HepG2 (cell line): Measurements from ENCODE around the gene FASTK. TPM values are rescaled to one million over a fixed set of nuclear protein-coding genes. Genes with fewer than 3 reads are reported as not detected.

Experiments used
- ATAC-seq: fragments of 200-7000 bp; cut with Tn5 transposase; 3 replicates; pipeline ENCODE4 v1.9.1; 2020; ENCODE audit warnings: mild to moderate bottlenecking, moderate library complexity
- BruUV-seq: library from RNA; stranded (reverse); fragments of 400-500 nt; replicated peaks from 2 replicates; lab custom pipeline; 2021; lab: Mats Ljungman, UMichigan
- CTCF ChIA-PET: fragments of 300-600 bp; formaldehyde crosslinking; extraction: SDS; loops from one replicate; lab custom pipeline; 2021; ENCODE audit warnings: low total read pairs, inconsistent platforms, low intra/inter-chr PET ratio; lab: Yijun Ruan, JAX
- POLR2A ChIA-PET: fragments of 350-600 bp; sonication (Branson Sonifier 250); formaldehyde crosslinking; loops from one replicate; lab custom pipeline; 2020; ENCODE audit warnings: antibody characterized with exemption, inconsistent platforms; lab: Yijun Ruan, JAX
- DNase-seq: peaks from one replicate; pipeline ENCODE4 v3.0.0-alpha.2; 2015; ENCODE audit warnings: low spot score
- FAIRE-seq: peaks from 3 replicates; lab custom pipeline; 2011; peaks lifted over from hg19 to GRCh38; lab: Jason Lieb, UNC
- H2AFZ ChIP-seq: one replicate; pipeline ENCODE4 v1.6.1; 2011; ENCODE audit warnings: low read length, inconsistent platforms
- H3K27ac ChIP-seq: fragments of 300-600 bp; 3 replicates; pipeline ENCODE4 v1.8.0; 2011; ENCODE audit warnings: mixed run types, mild to moderate bottlenecking, mixed read lengths, low read length, inconsistent platforms; ENCODE audit not compliant: insufficient read depth; ENCODE audit errors: extremely low read length
- H3K27me3 ChIP-seq, 2 experiments: fragments of 200-600 bp in 1 of 2; 2 replicates in 1 of 2; 3 replicates in 1 of 2; pipeline versions ENCODE4 v1.6.0 to v1.8.0; 2011; ENCODE audit warnings: low read length in 2 of 2, mild to moderate bottlenecking in 2 of 2, moderate library complexity in 2 of 2, inconsistent platforms in 1 of 2; ENCODE audit not compliant: insufficient read depth in 2 of 2, control insufficient read depth in 1 of 2
- H3K36me3 ChIP-seq, 2 experiments: fragments of 200-600 bp in 1 of 2; replicated peaks in 1 of 2; 2 replicates in 1 of 2; 3 replicates in 1 of 2; pipeline versions ENCODE4 v1.5.1 to v1.8.0; 2011; ENCODE audit warnings: low read length in 2 of 2, inconsistent platforms in 1 of 2; ENCODE audit not compliant: insufficient read depth in 2 of 2, control insufficient read depth in 1 of 2
- H3K4me1 ChIP-seq: 2 replicates; pipeline ENCODE4 v1.5.1; 2012; ENCODE audit warnings: low read length, inconsistent platforms; ENCODE audit not compliant: insufficient read depth
- H3K4me2 ChIP-seq: 2 replicates; pipeline ENCODE4 v1.6.0; 2011; ENCODE audit warnings: low read depth, low read length, inconsistent platforms
- H3K4me3 ChIP-seq, 3 experiments: fragments of 200-600 bp in 1 of 3; sonication (generic), shearing (Covaris generic) in 1 of 3; replicated peaks in 1 of 3; 2 replicates each; pipeline ENCODE4 v1.5.1; 2011 to 2016; ENCODE audit warnings: low read length in 3 of 3, inconsistent platforms in 2 of 3, low read depth in 2 of 3, mild to moderate bottlenecking in 2 of 3, control low read depth in 1 of 3, mixed read lengths in 1 of 3; ENCODE audit not compliant: insufficient read depth in 1 of 3
- H3K79me2 ChIP-seq: one replicate; pipeline ENCODE4 v1.6.1; 2011; ENCODE audit warnings: low read length, inconsistent platforms; ENCODE audit not compliant: insufficient read depth
- H3K9ac ChIP-seq: 2 replicates; pipeline ENCODE4 v1.6.0; 2011; ENCODE audit warnings: mild to moderate bottlenecking, low read depth, low read length, inconsistent platforms; ENCODE audit not compliant: insufficient read depth
- H3K9me3 ChIP-seq: 2 replicates; pipeline ENCODE4 v1.5.1; 2012; ENCODE audit warnings: mild to moderate bottlenecking, low read length
- H4K20me1 ChIP-seq: 2 replicates; pipeline ENCODE4 v1.6.0; 2011; ENCODE audit warnings: inconsistent platforms, mild to moderate bottlenecking, low read length, moderate library complexity; ENCODE audit not compliant: insufficient read depth
- AGO2 ChIP-seq: fragments of 200-400 bp; formaldehyde crosslinking; optimal IDR thresholded peaks from 2 replicates; pipeline ENCODE3; 2017; ENCODE audit warnings: mild to moderate bottlenecking, low read depth, low read length, moderate library complexity
- ATF7 ChIP-seq, 2 experiments: fragments of 450-650 bp in 1 of 2; sonication (generic) in 1 of 2; formaldehyde crosslinking in 1 of 2; IDR thresholded peaks; 2 replicates each; pipeline versions ENCODE4 v1.4.0 to v1.6.1; 2016 to 2020; ENCODE audit warnings: antibody characterized with exemption in 1 of 2, mild to moderate bottlenecking in 1 of 2, missing genetic modification reagents in 1 of 2
- CEBPB ChIP-seq: IDR thresholded peaks from 2 replicates; pipeline ENCODE4 v1.6.1; 2011; ENCODE audit warnings: low read depth, low read length, improper control_type of control experiment, borderline replicate concordance
- CEBPG ChIP-seq: IDR thresholded peaks from 2 replicates; pipeline ENCODE4 v1.6.1; 2016
- FOXC1 ChIP-seq: sonication (generic); formaldehyde crosslinking; IDR thresholded peaks from 2 replicates; pipeline ENCODE4 v1.8.0; 2022; ENCODE audit warnings: mild to moderate bottlenecking, missing genetic modification reagents, borderline replicate concordance
- GPN1 ChIP-seq: sonication (generic); formaldehyde crosslinking; IDR thresholded peaks from 2 replicates; pipeline ENCODE4 v1.5.1; 2020; ENCODE audit warnings: missing genetic modification reagents, borderline replicate concordance
- PAWR ChIP-seq: sonication (generic); formaldehyde crosslinking; IDR thresholded peaks from 2 replicates; pipeline ENCODE4 v1.4.0; 2020; ENCODE audit warnings: missing genetic modification reagents, mild to moderate bottlenecking, borderline replicate concordance
- SATB2 ChIP-seq: sonication (generic); formaldehyde crosslinking; IDR thresholded peaks from 2 replicates; pipeline ENCODE4 v1.5.0; 2020; ENCODE audit warnings: missing genetic modification reagents
- SOX6 ChIP-seq, 2 experiments: fragments of 450-650 bp in 1 of 2; sonication (generic) in 1 of 2; formaldehyde crosslinking in 1 of 2; IDR thresholded peaks; 2 replicates each; pipeline versions ENCODE4 v1.4.0 to v1.6.1; 2017 to 2020; ENCODE audit warnings: antibody characterized with exemption in 1 of 2, mild to moderate bottlenecking in 1 of 2, missing genetic modification reagents in 1 of 2
- TBL1XR1 ChIP-seq: fragments of 150-350 bp; IDR thresholded peaks from 2 replicates; pipeline ENCODE4 v1.6.1; 2014; ENCODE audit warnings: borderline replicate concordance, low read length; ENCODE audit not compliant: partially characterized antibody
- ZBTB21 ChIP-seq: sonication (generic); formaldehyde crosslinking; IDR thresholded peaks from 2 replicates; pipeline ENCODE4 v1.4.0; 2020; ENCODE audit warnings: missing genetic modification reagents
- ZBTB42 ChIP-seq: sonication (generic); formaldehyde crosslinking; IDR thresholded peaks from 2 replicates; pipeline ENCODE4 v1.5.0; 2020; ENCODE audit warnings: mild to moderate bottlenecking, missing genetic modification reagents
- ZFY ChIP-seq: sonication (generic); formaldehyde crosslinking; IDR thresholded peaks from 2 replicates; pipeline ENCODE4 v1.4.0; 2020; ENCODE audit warnings: missing genetic modification reagents
- ZNF775 ChIP-seq: sonication (generic); formaldehyde crosslinking; IDR thresholded peaks from 2 replicates; pipeline ENCODE4 v1.4.0; 2020; ENCODE audit warnings: missing genetic modification reagents, mild to moderate bottlenecking, moderate library complexity, borderline replicate concordance
- ZSCAN30 ChIP-seq: sonication (generic); formaldehyde crosslinking; IDR thresholded peaks from 2 replicates; pipeline ENCODE4 v1.5.0; 2020; ENCODE audit warnings: mild to moderate bottlenecking, missing genetic modification reagents
- WGBS: methylation state at CpG from one replicate; pipeline ENCODE4 v1.1.6; 2017; ENCODE audit warnings: low lambda C conversion rate; 5-methylcytosine and 5-hydroxymethylcytosine counted together
- in situ Hi-C: cut with HindIII; loops from 2 replicates; pipeline ENCODE4 v1.10.0; 2017; ENCODE audit warnings: low pct_unique_long_range_greater_than_20kb; ENCODE audit not compliant: extremely low pct_ligation_motif_present
- intact Hi-C: fragments of 100-400 bp; cut with micrococcal nuclease; formaldehyde crosslinking; loops from one replicate; pipeline ENCODE4 v1.10.0; 2022; ENCODE audit not compliant: unreplicated experiment
- polyA plus RNA-seq, 8 experiments: library from polyadenylated mRNA; depleted of rRNA in 3 of 8; stranded (reverse) in 7 of 8; unstranded in 1 of 8; fragments of >200 nt; fragmentation: Illumina TruSeq in 4 of 8; extraction: Trizol in 4 of 8; gene quantifications; 2 replicates each; pipeline versions ENCODE4 v1.2.1 to v1.2.3, GENCODE V29; 2011 to 2016; ENCODE audit warnings: low read depth in 4 of 8, missing spikeins in 1 of 8, mixed read lengths in 1 of 8; ENCODE audit not compliant: insufficient read depth in 1 of 8
- total RNA-seq, 5 experiments: library from RNA; depleted of rRNA; stranded (reverse); fragments of >200 nt; fragmentation: Illumina TruSeq; extraction: Trizol; gene quantifications; 2 replicates each; pipeline ENCODE4 v1.2.3, GENCODE V29; 2016; ENCODE audit warnings: low read depth in 1 of 5
- TF ChIP-seq, protein P1 (sequence below): sonication (generic); formaldehyde crosslinking; IDR thresholded peaks from 2 replicates; pipeline ENCODE4 v1.5.0; 2020; ENCODE audit warnings: missing genetic modification reagents
- TF ChIP-seq, protein P2 (sequence below): sonication (generic); formaldehyde crosslinking; IDR thresholded peaks from 2 replicates; pipeline ENCODE4 v1.8.0; 2022; ENCODE audit warnings: missing genetic modification reagents, low read depth, mild to moderate bottlenecking, borderline replicate concordance
- TF ChIP-seq, protein P3 (sequence below), 2 experiments: IDR thresholded peaks; 2 replicates each; pipeline ENCODE4 v1.6.1; 2011 to 2012; ENCODE audit warnings: low read length in 2 of 2, borderline replicate concordance in 1 of 2, low read depth in 1 of 2, mild to moderate bottlenecking in 1 of 2, moderate library complexity in 1 of 2

Gene FASTK
- total and polyA plus RNA-seq, 2 of the 13 experiments (the other 11 are each of a cell fraction or from before 2014, with no cell fraction given) = 52.9 to 55.7 TPM

DNA sequence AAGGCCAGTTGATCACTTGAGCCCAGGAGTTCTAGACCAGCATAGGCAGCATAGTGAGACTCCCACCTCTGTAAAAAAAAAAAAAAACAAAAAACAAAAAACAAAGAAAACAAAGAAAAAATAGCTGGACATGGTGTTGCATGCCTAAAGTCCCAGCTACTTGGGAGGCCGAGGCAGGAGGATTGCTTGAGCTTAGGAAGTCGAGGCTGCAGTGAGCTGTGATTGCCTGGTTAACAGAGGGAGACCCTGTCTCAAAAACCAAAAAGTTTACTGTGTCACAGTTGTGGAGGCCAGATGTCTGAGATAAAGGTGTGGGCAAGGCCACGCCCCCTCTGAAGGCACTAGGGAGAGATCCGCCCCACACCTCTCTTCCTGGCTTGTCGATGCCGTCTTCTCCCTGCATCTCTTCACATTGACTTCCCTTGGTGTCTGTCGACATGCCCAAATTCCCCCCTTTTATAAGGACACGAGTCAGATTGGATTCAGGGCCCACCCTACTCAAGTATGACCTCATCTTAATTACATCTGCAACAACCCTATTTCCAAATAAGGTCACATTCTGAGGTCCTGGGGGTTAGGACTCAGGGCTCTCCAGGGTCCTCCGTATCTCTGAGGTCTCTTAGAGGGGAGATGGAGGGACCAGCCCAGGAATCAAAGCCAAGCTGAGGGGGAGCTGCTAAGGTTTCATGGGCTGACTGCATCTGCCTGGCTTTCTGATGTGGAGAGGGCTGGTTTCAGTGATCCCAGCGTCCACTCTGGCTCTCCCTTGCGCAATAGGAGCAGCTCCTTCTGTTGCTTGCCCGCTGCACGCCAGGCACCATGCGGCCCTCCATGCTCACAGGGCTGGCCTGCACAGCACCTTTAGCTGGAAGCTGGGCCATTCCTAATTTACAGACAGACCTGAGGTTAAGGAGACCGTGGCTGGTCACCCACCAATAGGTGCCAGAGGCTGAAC lies 28.8 kb upstream of the FASTK start:
- no peak for DNase-seq
- Histone ChIP-seq H3K4me1 (peaks cover 14% of the 10 kb centered on the region), H3K4me2 (no peak overlapping the region), H2AFZ (no peak overlapping the region), H3K9me3 (no peaks in the 10 kb centered on the region), H3K36me3 (peaks cover 8 to 29% of the 10 kb centered on the region in 2 experiments; a peak in 4 of 5 replicates), H3K27me3 (no peaks in the 10 kb centered on the region), H4K20me1 (peaks cover 41% of the 10 kb centered on the region), H3K79me2 (peaks cover 29% of the 10 kb centered on the region), H3K9ac (no peak overlapping the region), H3K4me3 (no peak overlapping the region), H3K27ac (no peak overlapping the region)
- in situ Hi-C loops (no loop called here), intact Hi-C loops (loop anchor here (2.0 kb wide), 1 partner anchor 51 kb away; the partner anchor contains the start of gene SLC4A2)
- POLR2A ChIA-PET = interaction anchor here (0.9 to 1.3 kb wide), 3 partner anchors 15 to 47 kb away, joined by 3 to 4 read pairs (median 3); no protein-coding TSS in a partner anchor
- no TSS peak for BruUV-seq
- peak; percentile 7; the same call in 2 of the 3 replicates for ATAC-seq
- WGBS = 79% methylated on average over 9 of the region's 15 CpGs
- CTCF ChIA-PET = interaction anchor here (1.7 kb wide), 1 partner anchor 18 kb away, joined by 3 read pairs; no protein-coding TSS in a partner anchor
- no peak for FAIRE-seq
- TF ChIP-seq CEBPG (CRISPR knock-in tag) (peak; percentile 79), ZFY (0 out of 2 replicates have a peak, but pooled peaks have one; percentile 16), FOXC1 (CRISPR knock-in tag) (no peak), AGO2 (peak; percentile 26), GPN1 (CRISPR knock-in tag) (no peak), CEBPB (peak; percentile 95), PAWR (CRISPR knock-in tag) (no peak), SOX6 (IDR thresholded peaks at IDR 0.05) (no peak), SOX6 (CRISPR knock-in tag; IDR thresholded peaks at IDR 0.05) (no peak), ATF7 (IDR thresholded peaks at IDR 0.05) (peak; percentile 62), ATF7 (CRISPR knock-in tag; IDR thresholded peaks at IDR 0.05) (no peak), ZSCAN30 (CRISPR knock-in tag) (no peak), ZBTB42 (CRISPR knock-in tag) (no peak), SATB2 (no peak), TBL1XR1 (no peak), ZNF775 (no peak), ZBTB21 (no peak)
- TF ChIP-seq, protein P1, sequence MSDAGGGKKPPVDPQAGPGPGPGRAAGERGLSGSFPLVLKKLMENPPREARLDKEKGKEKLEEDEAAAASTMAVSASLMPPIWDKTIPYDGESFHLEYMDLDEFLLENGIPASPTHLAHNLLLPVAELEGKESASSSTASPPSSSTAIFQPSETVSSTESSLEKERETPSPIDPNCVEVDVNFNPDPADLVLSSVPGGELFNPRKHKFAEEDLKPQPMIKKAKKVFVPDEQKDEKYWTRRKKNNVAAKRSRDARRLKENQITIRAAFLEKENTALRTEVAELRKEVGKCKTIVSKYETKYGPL (CRISPR knock-in tag) = no peak
- TF ChIP-seq, protein P2, sequence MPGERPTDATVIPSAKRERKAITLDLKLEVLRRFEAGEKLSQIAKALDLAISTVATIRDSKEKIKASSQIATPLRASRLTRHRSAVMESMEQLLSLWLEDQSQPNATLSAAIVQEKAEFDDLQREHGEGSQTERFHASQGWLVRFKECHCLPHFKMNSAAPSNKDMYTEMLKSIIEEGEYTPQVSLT (CRISPR knock-in tag) = no peak
- TF ChIP-seq, protein P3, sequence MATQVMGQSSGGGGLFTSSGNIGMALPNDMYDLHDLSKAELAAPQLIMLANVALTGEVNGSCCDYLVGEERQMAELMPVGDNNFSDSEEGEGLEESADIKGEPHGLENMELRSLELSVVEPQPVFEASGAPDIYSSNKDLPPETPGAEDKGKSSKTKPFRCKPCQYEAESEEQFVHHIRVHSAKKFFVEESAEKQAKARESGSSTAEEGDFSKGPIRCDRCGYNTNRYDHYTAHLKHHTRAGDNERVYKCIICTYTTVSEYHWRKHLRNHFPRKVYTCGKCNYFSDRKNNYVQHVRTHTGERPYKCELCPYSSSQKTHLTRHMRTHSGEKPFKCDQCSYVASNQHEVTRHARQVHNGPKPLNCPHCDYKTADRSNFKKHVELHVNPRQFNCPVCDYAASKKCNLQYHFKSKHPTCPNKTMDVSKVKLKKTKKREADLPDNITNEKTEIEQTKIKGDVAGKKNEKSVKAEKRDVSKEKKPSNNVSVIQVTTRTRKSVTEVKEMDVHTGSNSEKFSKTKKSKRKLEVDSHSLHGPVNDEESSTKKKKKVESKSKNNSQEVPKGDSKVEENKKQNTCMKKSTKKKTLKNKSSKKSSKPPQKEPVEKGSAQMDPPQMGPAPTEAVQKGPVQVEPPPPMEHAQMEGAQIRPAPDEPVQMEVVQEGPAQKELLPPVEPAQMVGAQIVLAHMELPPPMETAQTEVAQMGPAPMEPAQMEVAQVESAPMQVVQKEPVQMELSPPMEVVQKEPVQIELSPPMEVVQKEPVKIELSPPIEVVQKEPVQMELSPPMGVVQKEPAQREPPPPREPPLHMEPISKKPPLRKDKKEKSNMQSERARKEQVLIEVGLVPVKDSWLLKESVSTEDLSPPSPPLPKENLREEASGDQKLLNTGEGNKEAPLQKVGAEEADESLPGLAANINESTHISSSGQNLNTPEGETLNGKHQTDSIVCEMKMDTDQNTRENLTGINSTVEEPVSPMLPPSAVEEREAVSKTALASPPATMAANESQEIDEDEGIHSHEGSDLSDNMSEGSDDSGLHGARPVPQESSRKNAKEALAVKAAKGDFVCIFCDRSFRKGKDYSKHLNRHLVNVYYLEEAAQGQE (IDR thresholded peaks at IDR 0.05; ENCODE audit: borderline replicate concordance in 1 of 2, low read depth in 1 of 2, low read length in 2 of 2) = no peak
